Kidney (tissue), 14 donors: Measurements from ENCODE around the gene XDH. TPM values are rescaled to one million over a fixed set of nuclear protein-coding genes. Genes with fewer than 3 reads are reported as not detected.

ENCODE experiments used
- DNase-seq, 5 donors: peaks; one replicate each; pipeline ENCODE4 v3.0.0-alpha.2; 2013 to 2020
- FAIRE-seq: peaks from 2 replicates; lab custom pipeline; 2012; peaks lifted over from hg19 to GRCh38; lab: Jason Lieb, UNC
- H3K27ac ChIP-seq, 2 donors: one replicate each; pipeline ENCODE4 v1.7.0; 2013; ENCODE audit warnings: low read depth in 2 of 2, low read length in 2 of 2, inconsistent platforms in 1 of 2
- H3K27me3 ChIP-seq: one replicate; pipeline ENCODE4 v1.7.1; 2013; ENCODE audit warnings: low read length, inconsistent platforms; ENCODE audit not compliant: control insufficient read depth, insufficient read depth
- H3K36me3 ChIP-seq, 3 donors: one replicate each; pipeline versions ENCODE4 v1.7.0 to v1.7.1; 2013; ENCODE audit warnings: low read length in 3 of 3, control low read depth in 1 of 3, inconsistent platforms in 1 of 3; ENCODE audit not compliant: insufficient read depth in 3 of 3, control insufficient read depth in 2 of 3
- H3K4me1 ChIP-seq, 3 donors: one replicate each; pipeline versions ENCODE4 v1.7.0 to v1.7.1; 2013; ENCODE audit warnings: low read length in 3 of 3, inconsistent platforms in 1 of 3, low read depth in 1 of 3; ENCODE audit not compliant: control insufficient read depth in 2 of 3, insufficient read depth in 2 of 3
- H3K4me3 ChIP-seq, 3 donors: one replicate each; pipeline versions ENCODE4 v1.7.0 to v1.8.1; 2013; ENCODE audit warnings: low read length in 3 of 3, control low read depth in 1 of 3, inconsistent platforms in 1 of 3
- H3K9ac ChIP-seq, 3 donors: one replicate each; pipeline versions ENCODE4 v1.7.0 to v1.7.1; 2013; ENCODE audit warnings: low read length in 3 of 3, control low read depth in 1 of 3, inconsistent platforms in 1 of 3
- H3K9me3 ChIP-seq, 3 donors: one replicate each; pipeline versions ENCODE4 v1.7.0 to v1.7.1; 2013; ENCODE audit warnings: low read length in 3 of 3, control low read depth in 1 of 3, inconsistent platforms in 1 of 3; ENCODE audit not compliant: control insufficient read depth in 2 of 3, insufficient read depth in 1 of 3
- intact Hi-C: fragments of 100-400 bp; cut with DNase I; formaldehyde crosslinking; loops from one replicate; pipeline ENCODE4 v1.11.1; 2022
- polyA plus RNA-seq: library from polyadenylated mRNA; stranded (reverse); fragments of 350-450 nt; fragmentation: Illumina TruSeq; extraction: RNeasy Lipid Tissue Mini Kit (QIAGEN cat#74804); gene quantifications from one replicate; pipeline ENCODE4 v1.2.3, GENCODE V29; 2014; ENCODE audit warnings: low read depth, low replicate concordance; ENCODE audit not compliant: insufficient read depth
- total RNA-seq: library from RNA; stranded (reverse); fragmentation: NEBNext Ultra II Directional; extraction: Animal tissue kit (Norgen Biotek cat#: 25700); gene quantifications from one replicate; pipeline ENCODE4 v1.2.1, GENCODE V29; 2021
- TF ChIP-seq, protein P1 (sequence below): IDR thresholded peaks from 3 replicates; pipeline ENCODE4 v1.5.1; 2012; ENCODE audit warnings: mild to moderate bottlenecking, moderate library complexity, borderline replicate concordance; ENCODE audit not compliant: insufficient read depth; ENCODE audit errors: extremely low read depth
- donor health status: control.
- donor health status: control.
- donor health status: control.
- donor health status: control.
- donor health status: control.
- donor health status: DM: yes; HTN: yes; CAD: no.
- donor health status: Normal renal cell carcinoma (clear cell type).

The XDH gene
- total and polyA plus RNA-seq, 2 donors from 2014 or later: 3.1 TPM; not detected in 1

DNA sequence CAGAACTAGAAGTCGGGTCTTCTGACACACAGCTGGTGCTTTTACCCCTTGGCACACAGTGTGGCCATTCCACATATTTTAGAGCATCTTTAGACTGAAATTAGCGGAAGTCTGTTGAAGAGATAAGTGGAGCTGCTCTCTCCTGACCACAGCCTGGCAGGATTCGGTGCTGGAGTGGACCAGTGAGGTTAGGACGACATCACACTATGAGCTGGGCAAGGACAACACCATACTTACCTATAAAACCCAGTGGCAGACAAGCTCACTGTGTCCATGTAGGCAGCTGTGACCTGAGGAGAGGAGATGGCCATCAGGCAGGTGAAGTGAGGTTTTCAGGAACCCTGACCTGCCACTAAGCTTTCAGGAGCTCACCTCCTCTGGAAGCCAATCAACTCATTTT is 70.1 kb downstream of the XDH start:
- no peaks in the 10 kb centered on the region for H3K4me1 ChIP-seq
- TF ChIP-seq, protein P1, sequence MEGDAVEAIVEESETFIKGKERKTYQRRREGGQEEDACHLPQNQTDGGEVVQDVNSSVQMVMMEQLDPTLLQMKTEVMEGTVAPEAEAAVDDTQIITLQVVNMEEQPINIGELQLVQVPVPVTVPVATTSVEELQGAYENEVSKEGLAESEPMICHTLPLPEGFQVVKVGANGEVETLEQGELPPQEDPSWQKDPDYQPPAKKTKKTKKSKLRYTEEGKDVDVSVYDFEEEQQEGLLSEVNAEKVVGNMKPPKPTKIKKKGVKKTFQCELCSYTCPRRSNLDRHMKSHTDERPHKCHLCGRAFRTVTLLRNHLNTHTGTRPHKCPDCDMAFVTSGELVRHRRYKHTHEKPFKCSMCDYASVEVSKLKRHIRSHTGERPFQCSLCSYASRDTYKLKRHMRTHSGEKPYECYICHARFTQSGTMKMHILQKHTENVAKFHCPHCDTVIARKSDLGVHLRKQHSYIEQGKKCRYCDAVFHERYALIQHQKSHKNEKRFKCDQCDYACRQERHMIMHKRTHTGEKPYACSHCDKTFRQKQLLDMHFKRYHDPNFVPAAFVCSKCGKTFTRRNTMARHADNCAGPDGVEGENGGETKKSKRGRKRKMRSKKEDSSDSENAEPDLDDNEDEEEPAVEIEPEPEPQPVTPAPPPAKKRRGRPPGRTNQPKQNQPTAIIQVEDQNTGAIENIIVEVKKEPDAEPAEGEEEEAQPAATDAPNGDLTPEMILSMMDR: no peak
- no peak overlapping the region for H3K27ac ChIP-seq
- DNase-seq (no peak), FAIRE-seq (no peak)
- H3K27me3 ChIP-seq: no peaks in the 10 kb centered on the region
- H3K36me3 ChIP-seq: no peaks in the 10 kb centered on the region
- intact Hi-C loops: no loop called here
- no peak overlapping the region for H3K4me3 ChIP-seq
- H3K9ac ChIP-seq: no peak overlapping the region
- H3K9me3 ChIP-seq: no peaks in the 10 kb centered on the region

DNA sequence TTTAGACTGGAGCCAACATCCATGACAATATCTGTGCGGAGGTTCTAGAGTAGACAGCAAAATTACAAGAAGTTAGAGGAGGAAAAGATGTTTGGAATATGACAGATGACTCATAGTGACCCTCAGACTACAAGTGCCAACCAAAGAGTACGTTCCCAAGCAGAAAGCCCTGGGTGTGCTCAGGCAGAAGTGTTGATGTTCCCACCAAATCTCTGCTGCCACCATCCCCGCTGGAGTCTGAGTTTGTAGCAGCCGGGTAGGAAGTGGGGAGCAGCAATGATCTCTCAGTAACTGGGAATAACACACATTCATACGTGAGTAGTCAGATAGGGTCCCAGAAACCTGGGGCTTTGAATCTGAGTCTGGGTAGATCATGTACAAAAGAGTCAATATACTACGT is 73.2 kb downstream of the XDH start:
- no peak overlapping the region for H3K9ac ChIP-seq
- DNase-seq (no peak), FAIRE-seq (no peak)
- H3K27ac ChIP-seq: no peak overlapping the region
- TF ChIP-seq, protein P1: no peak
- no peaks in the 10 kb centered on the region for H3K36me3 ChIP-seq
- intact Hi-C loops: no loop called here
- no peaks in the 10 kb centered on the region for H3K4me1 ChIP-seq
- no peak overlapping the region for H3K4me3 ChIP-seq
- no peaks in the 10 kb centered on the region for H3K9me3 ChIP-seq
- H3K27me3 ChIP-seq: no peaks in the 10 kb centered on the region

DNA sequence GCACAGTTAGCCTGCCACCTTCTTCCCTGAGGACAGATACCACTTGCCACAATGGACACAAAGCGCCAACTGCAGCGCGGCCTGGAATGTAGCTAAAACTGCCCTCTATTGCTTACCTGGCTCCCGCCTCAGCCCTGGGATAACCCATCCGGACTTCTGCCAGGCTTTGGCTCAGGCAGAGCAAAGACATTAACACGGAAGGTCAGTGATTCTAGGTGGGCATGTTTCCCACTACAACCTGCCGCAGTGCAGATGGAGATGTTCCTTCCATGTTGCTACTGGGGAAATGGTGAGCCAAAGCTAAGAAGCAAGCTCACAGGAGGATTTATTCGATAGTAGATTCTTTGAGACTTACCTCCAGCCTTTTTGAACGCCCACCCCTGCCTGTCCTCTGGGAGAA is 74.8 kb downstream of the XDH start:
- no peak for FAIRE-seq

More for the DNA sequence above, 74.8 kb downstream of the XDH start:
- TF ChIP-seq, protein P1: no peak
- no peaks in the 10 kb centered on the region for H3K36me3 ChIP-seq
- H3K4me3 ChIP-seq: no peak overlapping the region
- intact Hi-C loops: loop anchor here (10.0 kb wide), 1 partner anchor 625 kb away; no protein-coding TSS in a partner anchor
- no peak overlapping the region for H3K27ac ChIP-seq
- no peaks in the 10 kb centered on the region for H3K27me3 ChIP-seq
- no peak overlapping the region for H3K9ac ChIP-seq
- H3K4me1 ChIP-seq: no peaks in the 10 kb centered on the region
- DNase-seq: no peak
- H3K9me3 ChIP-seq: no peaks in the 10 kb centered on the region
